AG04449 (cell line): Measurements from ENCODE around the gene CASP8.
"Not testable (repeated sequence)": the region's sequence is repeated elsewhere in the genome, so short reads cannot be mapped to it uniquely, and the experiment has no call there.

Source experiments
- CTCF ChIA-PET: fragments of 350-600 bp; formaldehyde crosslinking; extraction: SDS; loops from one replicate; lab custom pipeline; 2021; ENCODE audit warnings: antibody characterized with exemption; lab: Yijun Ruan, JAX
- POLR2A ChIA-PET: fragments of 400-600, 350-600 bp; formaldehyde crosslinking; extraction: SDS; loops from one replicate; lab custom pipeline; 2020; ENCODE audit warnings: antibody characterized with exemption, inconsistent platforms; lab: Yijun Ruan, JAX
- DNase-seq: peaks from one replicate; pipeline ENCODE4 v3.0.0-alpha.2; 2010; ENCODE audit warnings: low read depth, low spot score
- H3K4me3 ChIP-seq: 2 replicates; pipeline ENCODE4 v1.5.1; 2011; ENCODE audit warnings: low read depth, mild to moderate bottlenecking, control low read depth, low read length
- TF ChIP-seq, protein P1 (sequence below): IDR thresholded peaks from one replicate; pipeline ENCODE4 v1.5.1; 2011; ENCODE audit warnings: mild to moderate bottlenecking, moderate library complexity, low read length, control low read depth, inconsistent platforms; ENCODE audit not compliant: insufficient read depth; ENCODE audit errors: missing control alignments

The CASP8 gene

DNA sequence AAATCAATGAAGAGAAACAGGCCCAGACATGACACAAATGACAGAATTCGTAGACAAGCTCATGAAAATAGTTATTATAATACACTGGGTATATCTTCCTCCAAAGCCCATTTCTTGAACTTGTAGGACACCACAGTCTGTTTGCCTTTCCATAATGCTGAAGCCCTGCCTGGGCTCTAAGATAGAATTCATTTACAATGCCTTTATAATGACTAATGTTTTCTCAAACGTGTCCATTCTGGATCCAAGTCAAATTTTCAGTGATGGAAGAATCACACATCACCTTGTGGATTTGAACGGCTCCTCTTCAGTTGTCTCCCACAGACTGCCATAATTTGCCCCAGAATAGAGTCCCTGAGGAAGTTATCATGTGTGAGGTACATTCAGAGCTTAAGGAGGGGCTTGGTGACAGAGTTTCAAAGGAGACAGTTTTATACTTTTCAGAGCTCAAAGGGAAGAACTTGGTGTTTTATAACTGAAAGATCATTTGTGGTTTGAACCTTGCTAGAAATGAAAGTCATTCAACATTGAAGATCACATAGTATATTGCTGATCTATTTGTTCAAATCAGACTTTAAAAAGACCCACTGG is 38.2 kb downstream of the CASP8 start:
- no peak overlapping the region for H3K4me3 ChIP-seq
- TF ChIP-seq, protein P1, sequence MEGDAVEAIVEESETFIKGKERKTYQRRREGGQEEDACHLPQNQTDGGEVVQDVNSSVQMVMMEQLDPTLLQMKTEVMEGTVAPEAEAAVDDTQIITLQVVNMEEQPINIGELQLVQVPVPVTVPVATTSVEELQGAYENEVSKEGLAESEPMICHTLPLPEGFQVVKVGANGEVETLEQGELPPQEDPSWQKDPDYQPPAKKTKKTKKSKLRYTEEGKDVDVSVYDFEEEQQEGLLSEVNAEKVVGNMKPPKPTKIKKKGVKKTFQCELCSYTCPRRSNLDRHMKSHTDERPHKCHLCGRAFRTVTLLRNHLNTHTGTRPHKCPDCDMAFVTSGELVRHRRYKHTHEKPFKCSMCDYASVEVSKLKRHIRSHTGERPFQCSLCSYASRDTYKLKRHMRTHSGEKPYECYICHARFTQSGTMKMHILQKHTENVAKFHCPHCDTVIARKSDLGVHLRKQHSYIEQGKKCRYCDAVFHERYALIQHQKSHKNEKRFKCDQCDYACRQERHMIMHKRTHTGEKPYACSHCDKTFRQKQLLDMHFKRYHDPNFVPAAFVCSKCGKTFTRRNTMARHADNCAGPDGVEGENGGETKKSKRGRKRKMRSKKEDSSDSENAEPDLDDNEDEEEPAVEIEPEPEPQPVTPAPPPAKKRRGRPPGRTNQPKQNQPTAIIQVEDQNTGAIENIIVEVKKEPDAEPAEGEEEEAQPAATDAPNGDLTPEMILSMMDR = no peak
- CTCF ChIA-PET = interaction anchor here (1.3 kb wide), 1 partner anchor 66 kb away, joined by 4 read pairs; no protein-coding TSS in a partner anchor
- no peak for DNase-seq
- POLR2A ChIA-PET = no interaction called here

DNA sequence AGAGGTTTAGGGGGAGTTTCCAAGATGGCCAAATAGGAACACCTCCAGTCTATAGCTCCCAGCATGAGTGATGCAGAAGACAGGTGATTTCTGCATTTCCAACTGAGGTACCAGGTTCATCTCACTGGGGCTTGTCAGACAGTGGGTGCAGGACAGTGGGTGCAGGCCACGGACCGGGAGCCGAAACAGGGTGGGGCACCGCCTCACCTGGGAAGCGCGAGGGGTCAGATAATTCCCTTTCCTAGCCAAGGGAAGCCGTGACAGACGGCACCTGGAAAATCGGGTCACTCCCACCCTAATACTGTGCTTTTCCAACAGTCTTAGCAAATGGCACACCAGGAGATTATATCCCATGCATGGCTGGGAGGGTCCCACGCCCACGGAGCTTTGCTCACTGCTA is 39.6 kb downstream of the CASP8 start:
- DNase-seq, H3K4me3 ChIP-seq, CTCF ChIA-PET, POLR2A ChIA-PET: not testable (repeated sequence)

DNA sequence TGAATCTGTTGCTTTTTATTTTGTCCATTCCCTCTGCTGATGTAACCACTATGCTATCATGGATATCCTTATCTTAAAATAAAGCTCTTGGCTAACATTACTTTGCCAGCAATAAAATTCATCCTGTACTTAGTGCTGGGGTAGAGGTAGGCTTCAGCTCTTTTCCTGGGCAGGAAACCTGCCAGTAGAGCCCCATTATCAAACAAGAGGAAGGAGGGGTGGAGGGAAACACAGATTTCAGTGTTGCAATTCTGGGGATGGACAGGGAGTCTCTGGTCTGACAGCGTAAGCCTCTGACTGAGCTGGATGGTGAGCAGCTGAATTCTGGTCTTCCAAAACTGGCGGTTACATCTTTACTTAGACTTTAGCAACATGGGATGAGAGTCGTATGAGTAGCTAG is 47.5 kb downstream of the CASP8 start:
- no peak overlapping the region for H3K4me3 ChIP-seq
- no peak for DNase-seq
- ChIA-PET CTCF (no interaction called here), POLR2A (no interaction called here)
- TF ChIP-seq, protein P1 = no peak

DNA sequence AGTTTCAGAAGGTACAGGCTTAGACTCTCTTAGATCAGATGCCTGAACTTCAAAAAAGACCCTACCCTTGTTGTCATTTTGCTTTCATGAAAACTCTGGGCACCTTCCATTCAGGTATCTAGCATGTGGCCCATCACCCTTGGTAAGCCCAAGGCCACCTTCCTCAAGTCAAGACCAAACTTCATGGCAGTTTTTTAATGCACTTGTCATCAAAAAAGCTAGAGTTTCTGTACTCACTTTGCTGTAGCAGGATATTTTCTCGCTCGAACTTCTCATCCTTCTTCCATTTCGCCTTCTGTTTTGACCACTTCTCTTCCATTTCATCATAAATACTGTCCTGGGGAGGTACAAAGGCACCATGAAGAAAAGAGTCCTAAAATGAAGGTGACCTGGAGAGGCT is 48.6 kb downstream of the CASP8 start:
- TF ChIP-seq, protein P1 = no peak
- CTCF ChIA-PET = interaction anchor here (1.0 kb wide), 1 partner anchor 55 kb away, joined by 3 read pairs; no protein-coding TSS in a partner anchor
- POLR2A ChIA-PET = no interaction called here
- H3K4me3 ChIP-seq = no peak overlapping the region
- no peak for DNase-seq

DNA sequence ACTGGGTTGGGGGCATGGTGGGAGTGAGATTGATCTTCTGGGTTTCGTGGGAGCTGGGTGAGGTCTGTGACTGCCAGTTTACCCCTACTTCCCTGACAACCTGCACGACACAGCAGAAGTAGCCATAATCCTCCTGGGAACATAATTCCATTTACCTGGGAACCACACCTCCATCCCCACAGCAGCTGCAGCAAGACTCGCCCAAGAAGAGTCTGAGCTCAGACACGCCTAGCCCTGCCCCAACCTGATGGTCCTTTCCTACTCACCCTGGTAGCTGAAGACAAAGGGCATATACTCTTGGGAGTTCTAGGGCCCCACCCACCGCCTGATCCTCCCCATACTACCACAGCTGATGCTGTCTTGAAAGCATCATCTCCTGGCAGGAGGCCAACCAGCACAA is 53.0 kb downstream of the CASP8 start:
- CTCF ChIA-PET = no interaction called here
- POLR2A ChIA-PET = no interaction called here
- TF ChIP-seq, protein P1 = no peak

DNA sequence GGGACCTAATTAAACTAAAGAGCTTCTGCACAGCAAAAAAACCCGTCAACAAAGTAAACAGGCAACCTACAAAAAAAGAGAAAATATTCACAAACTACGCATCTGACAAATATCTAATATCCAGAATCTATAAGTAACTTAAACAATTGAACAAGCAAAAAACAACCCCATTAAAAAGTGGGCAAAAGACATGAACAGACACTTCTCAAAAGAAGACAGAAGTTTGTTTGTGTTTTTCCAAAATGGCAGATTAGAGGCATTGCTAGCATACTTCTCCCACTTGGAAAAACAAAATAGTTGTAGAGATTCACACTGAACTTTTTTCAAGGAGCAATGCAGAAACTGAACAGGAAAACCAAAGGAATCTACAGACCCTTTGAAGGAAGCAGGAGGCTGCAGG is 59.2 kb downstream of the CASP8 start:
- CTCF ChIA-PET = no interaction called here
- POLR2A ChIA-PET = no interaction called here
- no peak for DNase-seq
- TF ChIP-seq, protein P1 = no peak
- no peak overlapping the region for H3K4me3 ChIP-seq

More for the DNA sequence above, 53.0 kb downstream of the CASP8 start:
- H3K4me3 ChIP-seq = no peak overlapping the region
- no peak for DNase-seq

DNA sequence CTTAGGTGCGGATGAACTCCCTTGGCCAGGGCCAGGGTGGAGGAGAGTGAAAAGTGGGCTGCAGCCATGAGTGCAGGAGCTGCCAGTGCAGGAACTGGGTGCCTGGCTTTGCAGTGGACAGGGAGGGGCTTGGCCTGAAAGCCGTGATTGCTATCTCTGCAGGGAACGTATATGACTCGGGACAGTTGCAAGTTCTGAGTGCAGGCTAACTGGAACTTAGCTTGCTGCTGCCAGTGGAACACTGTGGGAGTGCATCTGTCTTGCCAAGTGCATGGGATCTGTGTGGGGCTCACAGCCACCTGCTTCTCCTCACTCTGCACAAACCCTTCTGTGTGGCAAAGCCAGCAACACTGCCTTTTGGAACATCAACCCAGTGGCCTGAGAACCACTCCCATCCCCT is 59.9 kb downstream of the CASP8 start:
- no peak for DNase-seq
- TF ChIP-seq, protein P1 = no peak
- POLR2A ChIA-PET = no interaction called here
- no peak overlapping the region for H3K4me3 ChIP-seq
- CTCF ChIA-PET = no interaction called here
